IPS-18a (cell line): Measurements from ENCODE around the gene PTPN12.
"Not testable (repeated sequence)": the region's sequence is repeated elsewhere in the genome, so short reads cannot be mapped to it uniquely, and the experiment has no call there.

Experiments used
- H3K27ac ChIP-seq: one replicate; pipeline ENCODE4 v1.5.1; 2013; ENCODE audit warnings: low read length
- H3K27me3 ChIP-seq: one replicate; pipeline ENCODE4 v1.6.1; 2013; ENCODE audit warnings: mild to moderate bottlenecking, low read length; ENCODE audit not compliant: control insufficient read depth, insufficient read depth
- H3K36me3 ChIP-seq: one replicate; pipeline ENCODE4 v1.6.1; 2013; ENCODE audit warnings: low read depth, low read length; ENCODE audit not compliant: control insufficient read depth
- H3K4me1 ChIP-seq: one replicate; pipeline ENCODE4 v1.6.1; 2013; ENCODE audit warnings: low read depth, low read length; ENCODE audit not compliant: control insufficient read depth
- H3K4me3 ChIP-seq: one replicate; pipeline ENCODE4 v1.5.1; 2013; ENCODE audit warnings: low read length
- H3K9ac ChIP-seq: one replicate; pipeline ENCODE4 v1.6.1; 2013; ENCODE audit warnings: mild to moderate bottlenecking, low read length, moderate library complexity
- H3K9me3 ChIP-seq: one replicate; pipeline ENCODE4 v1.6.1; 2013; ENCODE audit warnings: low read depth, low read length; ENCODE audit not compliant: control insufficient read depth

PTPN12 gene

DNA sequence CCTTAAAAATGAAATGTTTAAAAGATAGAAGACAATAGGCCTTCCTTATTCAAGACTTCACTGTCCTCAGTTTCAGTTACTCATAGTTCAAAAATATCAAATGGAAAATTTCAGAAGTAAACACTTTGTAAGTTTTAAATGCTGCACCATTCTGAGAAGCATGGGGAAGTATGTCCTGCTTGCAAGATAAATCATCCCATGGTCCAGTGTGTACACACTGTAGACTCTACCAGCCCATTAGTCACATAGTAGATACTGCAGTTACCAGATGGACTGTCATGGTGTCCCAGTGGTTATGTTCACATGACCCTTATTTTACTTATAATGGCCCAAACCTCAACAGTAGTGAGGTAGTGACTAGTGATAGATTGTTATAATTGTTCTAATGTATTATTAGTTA lies 69.5 kb downstream of the PTPN12 start:
- H3K27ac ChIP-seq: no peak overlapping the region
- no peaks in the 10 kb centered on the region for H3K4me1 ChIP-seq
- H3K9ac ChIP-seq: no peak overlapping the region
- H3K27me3 ChIP-seq: no peaks in the 10 kb centered on the region
- no peaks in the 10 kb centered on the region for H3K9me3 ChIP-seq
- peaks cover 41% of the 10 kb centered on the region for H3K36me3 ChIP-seq
- no peak overlapping the region for H3K4me3 ChIP-seq

DNA sequence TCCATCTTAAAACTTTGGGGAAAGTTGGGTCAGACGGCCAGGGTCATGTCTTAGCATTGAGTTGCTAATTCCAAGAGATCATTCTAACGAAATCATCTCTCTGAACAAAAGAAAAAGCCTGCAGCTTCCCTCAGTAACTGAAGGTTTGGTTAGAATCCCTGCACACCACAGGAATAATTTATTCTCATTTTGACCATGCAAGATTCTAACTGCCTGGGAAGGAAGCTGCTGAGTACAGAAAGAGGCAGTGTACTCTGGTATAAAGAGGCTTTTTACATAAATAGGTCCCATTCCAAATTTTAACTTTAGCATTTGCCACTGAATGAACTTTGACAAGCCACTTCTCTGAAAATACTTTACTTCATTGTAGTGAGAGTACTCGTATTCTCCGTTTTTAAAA lies 82.2 kb downstream of the PTPN12 start:
- H3K36me3 ChIP-seq: peaks cover 45% of the 10 kb centered on the region
- no peaks in the 10 kb centered on the region for H3K4me1 ChIP-seq
- no peak overlapping the region for H3K9ac ChIP-seq
- H3K27ac ChIP-seq: no peak overlapping the region
- no peaks in the 10 kb centered on the region for H3K9me3 ChIP-seq
- no peak overlapping the region for H3K4me3 ChIP-seq
- no peaks in the 10 kb centered on the region for H3K27me3 ChIP-seq

DNA sequence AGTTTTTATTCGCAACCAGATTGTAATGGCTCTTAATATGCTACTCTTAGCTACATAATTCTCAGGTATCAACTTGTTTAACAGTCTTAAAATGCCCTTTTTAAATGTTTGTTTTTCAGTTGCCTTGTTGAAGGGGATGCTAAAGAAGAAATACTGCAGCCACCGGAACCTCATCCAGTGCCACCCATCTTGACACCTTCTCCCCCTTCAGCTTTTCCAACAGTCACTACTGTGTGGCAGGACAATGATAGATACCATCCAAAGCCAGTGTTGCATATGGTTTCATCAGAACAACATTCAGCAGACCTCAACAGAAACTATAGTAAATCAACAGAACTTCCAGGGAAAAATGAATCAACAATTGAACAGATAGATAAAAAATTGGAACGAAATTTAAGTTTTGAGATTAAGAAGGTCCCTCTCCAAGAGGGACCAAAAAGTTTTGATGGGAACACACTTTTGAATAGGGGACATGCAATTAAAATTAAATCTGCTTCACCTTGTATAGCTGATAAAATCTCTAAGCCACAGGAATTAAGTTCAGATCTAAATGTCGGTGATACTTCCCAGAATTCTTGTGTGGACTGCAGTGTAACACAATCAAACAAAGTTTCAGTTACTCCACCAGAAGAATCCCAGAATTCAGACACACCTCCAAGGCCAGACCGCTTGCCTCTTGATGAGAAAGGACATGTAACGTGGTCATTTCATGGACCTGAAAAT lies 89.7 kb downstream of the PTPN12 start:
- Histone ChIP-seq H3K9me3 (no peaks in the 10 kb centered on the region), H3K4me3 (no peak overlapping the region), H3K27me3 (no peaks in the 10 kb centered on the region), H3K27ac (no peak overlapping the region), H3K4me1 (no peaks in the 10 kb centered on the region), H3K9ac (no peak overlapping the region), H3K36me3 (peaks cover 43% of the 10 kb centered on the region)

DNA sequence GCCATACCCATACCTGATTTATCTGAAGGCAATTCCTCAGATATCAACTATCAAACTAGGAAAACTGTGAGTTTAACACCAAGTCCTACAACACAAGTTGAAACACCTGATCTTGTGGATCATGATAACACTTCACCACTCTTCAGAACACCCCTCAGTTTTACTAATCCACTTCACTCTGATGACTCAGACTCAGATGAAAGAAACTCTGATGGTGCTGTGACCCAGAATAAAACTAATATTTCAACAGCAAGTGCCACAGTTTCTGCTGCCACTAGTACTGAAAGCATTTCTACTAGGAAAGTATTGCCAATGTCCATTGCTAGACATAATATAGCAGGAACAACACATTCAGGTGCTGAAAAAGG lies 90.2 kb downstream of the PTPN12 start:
- H3K9ac ChIP-seq: no peak overlapping the region
- H3K36me3 ChIP-seq: peaks cover 44% of the 10 kb centered on the region
- no peaks in the 10 kb centered on the region for H3K9me3 ChIP-seq
- H3K27ac ChIP-seq: no peak overlapping the region
- no peaks in the 10 kb centered on the region for H3K27me3 ChIP-seq
- no peaks in the 10 kb centered on the region for H3K4me1 ChIP-seq
- no peak overlapping the region for H3K4me3 ChIP-seq

DNA sequence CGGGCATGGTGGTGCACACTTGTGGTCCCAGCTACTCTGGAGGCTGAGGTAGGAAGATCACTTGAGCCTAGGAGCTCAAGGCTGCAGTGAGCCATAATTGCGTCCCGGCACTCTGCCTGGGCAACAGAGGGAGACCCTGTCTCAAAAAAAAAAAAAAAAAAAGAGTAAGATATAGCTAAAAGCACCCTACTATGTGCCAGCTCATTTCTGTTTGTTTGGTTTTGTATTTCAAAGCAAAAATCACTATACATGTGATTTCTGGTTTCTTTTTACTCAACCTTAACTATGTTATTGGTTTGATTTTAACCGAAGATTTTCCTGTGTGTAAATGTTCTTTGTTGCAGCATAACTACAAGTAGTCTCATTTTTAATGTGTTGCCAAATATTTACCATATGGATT lies 92.7 kb downstream of the PTPN12 start:
- Histone ChIP-seq H3K4me1 (no peaks in the 10 kb centered on the region), H3K27ac (no peak overlapping the region), H3K9me3 (no peaks in the 10 kb centered on the region), H3K9ac (no peak overlapping the region), H3K27me3 (no peaks in the 10 kb centered on the region), H3K36me3 (peaks cover 41% of the 10 kb centered on the region), H3K4me3 (no peak overlapping the region)

DNA sequence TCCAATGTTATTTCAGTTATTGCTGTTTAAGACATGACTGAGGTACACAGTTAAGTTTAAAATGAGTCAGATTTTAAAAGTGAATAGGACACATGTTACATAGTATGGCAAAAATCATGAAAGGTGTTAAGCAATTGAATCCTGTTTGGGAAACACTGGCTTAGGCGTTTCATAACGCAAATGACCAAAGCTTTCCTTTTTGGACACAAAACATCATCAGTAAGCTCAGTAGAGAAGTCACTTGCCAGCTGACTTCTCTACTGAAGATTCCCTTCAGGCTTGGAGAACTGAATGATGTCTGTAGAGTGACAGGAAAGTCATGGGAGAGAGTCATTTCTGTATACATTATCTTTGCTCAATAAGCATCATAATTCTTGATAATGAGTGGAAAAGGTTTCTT lies 94.7 kb downstream of the PTPN12 start:
- Histone ChIP-seq H3K9ac (no peak overlapping the region), H3K27me3 (no peaks in the 10 kb centered on the region), H3K27ac (no peak overlapping the region), H3K9me3 (no peaks in the 10 kb centered on the region), H3K4me3 (no peak overlapping the region), H3K4me1 (no peaks in the 10 kb centered on the region), H3K36me3 (peaks cover 48% of the 10 kb centered on the region)

DNA sequence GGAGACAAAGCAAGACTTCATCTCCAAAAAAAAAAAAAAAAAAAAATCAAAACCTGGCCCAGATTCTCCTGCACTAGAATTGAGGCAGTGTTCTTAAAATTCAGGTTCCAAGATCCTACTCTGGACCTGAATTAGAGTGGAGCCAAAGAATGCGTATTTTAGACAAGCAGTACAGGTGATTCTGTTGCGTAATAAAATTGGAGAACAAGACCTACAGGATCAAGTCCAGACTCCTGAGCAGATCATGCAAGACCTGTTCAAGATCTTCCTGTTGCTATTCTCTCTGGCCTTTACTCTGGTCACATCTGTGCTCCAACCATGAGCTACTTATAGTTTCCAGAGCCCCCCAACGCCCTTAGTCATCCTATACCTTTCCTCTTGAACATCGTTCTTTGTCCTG lies 107.7 kb downstream of the PTPN12 start:
- Histone ChIP-seq H3K36me3 (peaks cover 36% of the 10 kb centered on the region), H3K9ac (no peak overlapping the region), H3K27ac (no peak overlapping the region), H3K27me3 (no peaks in the 10 kb centered on the region), H3K4me3 (no peak overlapping the region), H3K9me3 (no peaks in the 10 kb centered on the region), H3K4me1 (peaks cover 1% of the 10 kb centered on the region)

DNA sequence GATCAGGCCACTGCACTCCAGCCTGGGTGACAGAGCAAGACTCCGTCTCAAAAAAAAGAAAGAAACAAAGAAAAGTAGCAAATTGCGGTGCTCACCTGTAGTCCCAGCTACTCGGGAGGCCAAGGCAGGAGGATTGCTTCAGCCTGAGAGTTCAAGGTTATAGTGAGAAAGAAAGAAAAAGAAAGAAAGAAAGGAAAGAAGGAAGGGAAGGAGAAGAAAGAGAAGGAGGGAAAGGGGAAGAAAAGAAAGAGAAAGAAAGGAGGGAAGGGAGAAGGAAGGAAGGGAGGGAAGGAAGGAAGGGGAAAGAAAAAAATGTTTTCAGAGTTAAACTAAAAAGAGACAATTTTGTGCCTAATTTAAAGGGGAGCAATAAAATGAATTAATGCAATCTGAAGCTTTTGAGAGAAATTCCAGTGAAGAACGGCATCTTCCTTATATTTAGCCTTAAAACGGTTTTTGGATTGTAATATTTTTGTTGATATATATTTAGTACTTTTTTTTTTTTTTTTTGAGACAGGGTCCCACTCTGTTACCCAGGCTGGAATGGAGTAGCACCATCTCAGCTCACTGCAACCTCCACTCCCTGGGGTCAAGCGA lies 111.7 kb downstream of the PTPN12 start:
- no peaks in the 10 kb centered on the region for H3K9me3 ChIP-seq
- H3K27ac ChIP-seq: no peak overlapping the region
- no peaks in the 10 kb centered on the region for H3K27me3 ChIP-seq
- H3K9ac ChIP-seq: no peak overlapping the region
- H3K36me3 ChIP-seq: peaks cover 18% of the 10 kb centered on the region
- peaks cover 4% of the 10 kb centered on the region for H3K4me1 ChIP-seq
- H3K4me3 ChIP-seq: no peak overlapping the region

DNA sequence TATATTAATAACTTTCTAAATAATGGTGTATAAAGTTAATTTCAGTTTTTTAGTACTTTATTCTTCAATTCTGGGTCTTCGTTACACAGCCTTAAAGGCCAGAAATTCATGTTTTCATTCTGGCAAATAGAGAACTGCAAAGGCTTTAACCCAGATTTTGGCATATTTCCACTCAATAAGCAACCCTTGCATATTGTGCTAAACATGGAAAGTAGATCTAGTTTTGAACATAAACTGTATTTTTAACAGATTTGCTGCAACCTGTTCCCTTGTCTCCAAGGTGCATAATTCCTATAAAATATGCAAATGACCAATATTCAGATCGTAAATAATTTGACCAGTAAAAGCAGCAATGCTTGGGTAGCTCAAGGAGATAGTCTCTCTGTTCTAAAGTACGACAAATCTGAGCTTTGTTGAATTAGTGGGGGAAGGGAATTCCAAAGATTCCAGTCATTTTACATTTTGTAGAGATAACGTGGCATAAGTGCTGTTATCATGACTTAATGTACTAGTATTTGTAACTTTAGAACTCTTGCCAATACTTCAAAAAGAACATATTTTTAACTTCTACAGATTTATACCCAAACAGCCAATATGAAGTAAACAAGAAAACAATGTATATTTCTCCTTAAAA lies 112.7 kb downstream of the PTPN12 start:
- Histone ChIP-seq H3K27ac (no peak overlapping the region), H3K4me1 (peaks cover 4% of the 10 kb centered on the region), H3K9me3 (no peaks in the 10 kb centered on the region), H3K36me3 (peaks cover 16% of the 10 kb centered on the region), H3K27me3 (no peaks in the 10 kb centered on the region), H3K9ac (no peak overlapping the region), H3K4me3 (no peak overlapping the region)

DNA sequence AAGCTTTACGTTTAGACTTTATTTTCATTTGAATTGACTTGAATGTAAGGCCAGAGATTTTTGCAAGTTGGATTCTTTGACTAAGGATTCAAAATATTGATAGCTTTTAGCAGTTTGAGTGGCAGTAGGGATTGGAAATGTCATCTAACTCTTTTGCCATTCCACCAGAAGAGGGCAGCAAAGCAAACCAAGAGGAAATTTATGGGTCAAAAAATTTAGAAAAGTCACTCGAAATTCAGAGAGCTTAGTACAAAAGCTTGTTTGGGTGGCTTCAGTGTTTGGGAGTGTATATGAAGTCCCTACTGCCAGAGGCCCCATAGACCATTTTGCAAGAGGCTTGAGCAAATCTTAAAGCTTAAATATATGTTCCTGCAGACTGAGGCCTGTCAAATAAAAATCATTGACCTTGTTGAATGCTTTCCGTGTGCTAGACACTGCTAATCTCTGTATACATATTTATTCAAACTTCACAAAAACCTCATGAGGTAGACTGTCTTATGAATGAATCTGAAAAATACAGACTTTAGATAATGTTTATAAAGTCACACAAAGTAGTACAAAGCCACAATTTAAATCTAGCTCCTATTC lies 114.6 kb downstream of the PTPN12 start:
- Histone ChIP-seq H3K9ac (no peak overlapping the region), H3K27ac (no peak overlapping the region), H3K36me3 (peaks cover 14% of the 10 kb centered on the region), H3K9me3 (no peaks in the 10 kb centered on the region), H3K27me3 (no peaks in the 10 kb centered on the region), H3K4me1 (peaks cover 4% of the 10 kb centered on the region), H3K4me3 (no peak overlapping the region)

DNA sequence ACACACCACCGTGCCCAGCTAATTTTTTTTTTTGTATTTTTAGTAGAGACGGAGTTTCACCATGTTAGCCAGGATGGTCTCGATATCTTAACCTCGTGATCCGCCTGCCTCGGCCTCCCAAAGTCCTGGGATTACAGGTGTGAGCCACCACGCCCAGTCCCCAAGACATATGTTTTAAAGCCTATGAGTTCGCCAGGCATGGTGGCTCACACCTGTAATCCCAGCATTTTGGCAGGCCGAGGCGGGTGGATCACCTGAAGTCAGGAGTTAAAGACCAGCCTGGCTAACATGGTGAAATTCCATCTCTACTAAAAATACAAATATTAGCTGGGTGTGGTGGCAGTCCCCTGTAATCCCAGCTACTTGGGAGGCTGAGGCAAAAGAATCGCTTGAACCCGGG lies 115.7 kb downstream of the PTPN12 start:
- H3K4me1 ChIP-seq, H3K9me3 ChIP-seq, H3K4me3 ChIP-seq, H3K27ac ChIP-seq, H3K27me3 ChIP-seq, H3K9ac ChIP-seq: not testable (repeated sequence)
- H3K36me3 ChIP-seq: peaks cover 14% of the 10 kb centered on the region
